Activated gamma-delta T cell (primary cell): ENCODE data around the gene TREM1.
"Not testable (repeated sequence)": the region's sequence is repeated elsewhere in the genome, so short reads cannot be mapped to it uniquely, and the experiment has no call there.

Experiments used
- DNase-seq: peaks from one replicate; lab custom pipeline; 2025; lab: John Stamatoyannopoulos, UW

Gene TREM1

DNA sequence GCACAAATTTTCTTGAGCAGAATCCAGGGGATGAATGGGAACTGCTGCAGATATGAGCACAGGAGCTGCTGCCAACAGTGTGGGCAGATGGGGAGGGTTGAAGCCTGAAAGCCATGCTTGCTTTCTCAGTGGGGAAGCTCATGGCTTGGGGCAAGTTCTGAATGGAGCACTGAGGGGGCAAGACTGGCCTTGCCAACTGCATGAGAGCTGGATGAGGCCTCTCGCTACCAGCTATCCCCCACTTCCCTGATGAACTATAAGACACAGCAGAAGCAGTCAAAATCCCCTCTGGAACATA is 28.3 kb downstream of the TREM1 start:
- no peak for DNase-seq

DNA sequence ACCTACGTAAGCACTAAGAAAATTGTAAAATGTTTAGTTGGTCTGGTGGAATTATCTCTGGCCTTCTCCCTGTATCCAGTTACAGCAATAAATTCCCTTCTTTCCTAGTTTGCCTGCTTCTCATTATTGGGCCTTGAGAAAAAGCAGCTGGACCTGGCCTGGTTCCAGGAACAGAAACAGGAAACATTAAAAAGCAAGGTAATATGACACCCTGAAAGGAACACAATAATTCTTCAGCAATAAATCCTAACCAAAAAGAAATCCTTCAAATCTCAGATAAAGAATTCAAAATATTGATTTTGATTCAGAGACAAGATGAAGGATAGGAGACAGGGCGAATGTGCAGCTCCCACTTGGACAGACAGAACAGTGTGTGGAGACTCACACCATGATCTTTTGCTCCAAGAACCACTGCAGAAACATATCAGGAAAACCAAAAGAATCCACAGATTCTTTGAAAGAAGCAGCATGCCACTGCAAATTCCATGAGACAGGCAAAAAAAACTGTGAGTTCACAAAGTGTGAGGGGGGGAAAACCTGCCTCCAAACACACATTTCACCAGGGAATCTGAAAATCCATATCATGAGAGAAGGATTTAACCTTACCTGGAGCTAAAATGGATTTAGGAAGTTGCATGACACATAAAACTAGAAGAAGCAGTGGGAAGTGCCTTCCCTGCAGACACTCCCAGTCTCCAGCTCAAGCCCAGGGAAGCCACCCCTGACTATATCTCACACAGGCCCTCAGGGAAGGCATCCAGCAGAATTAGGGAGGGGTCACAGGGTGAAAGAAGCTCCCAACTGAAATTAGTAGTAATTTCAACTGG is 28.9 kb downstream of the TREM1 start:
- no peak for DNase-seq

DNA sequence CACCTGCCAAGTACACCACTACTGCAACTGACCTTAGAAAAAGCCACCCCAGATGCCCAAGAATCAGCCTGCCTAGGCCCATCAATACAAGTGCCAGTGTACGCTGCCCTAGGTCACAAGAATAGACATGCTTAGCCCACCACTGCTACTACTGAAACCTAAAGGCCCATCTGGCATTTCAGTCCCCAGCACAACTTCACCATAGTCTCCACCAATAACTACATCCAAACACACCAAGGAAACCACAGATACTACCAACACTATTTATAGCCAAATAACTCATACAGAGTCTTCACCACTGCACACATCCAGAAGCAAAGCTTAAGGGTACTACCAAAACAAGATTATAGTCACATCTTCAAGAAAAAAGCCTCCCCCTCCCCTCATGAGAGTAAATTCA is 30.1 kb downstream of the TREM1 start:
- no peak for DNase-seq

DNA sequence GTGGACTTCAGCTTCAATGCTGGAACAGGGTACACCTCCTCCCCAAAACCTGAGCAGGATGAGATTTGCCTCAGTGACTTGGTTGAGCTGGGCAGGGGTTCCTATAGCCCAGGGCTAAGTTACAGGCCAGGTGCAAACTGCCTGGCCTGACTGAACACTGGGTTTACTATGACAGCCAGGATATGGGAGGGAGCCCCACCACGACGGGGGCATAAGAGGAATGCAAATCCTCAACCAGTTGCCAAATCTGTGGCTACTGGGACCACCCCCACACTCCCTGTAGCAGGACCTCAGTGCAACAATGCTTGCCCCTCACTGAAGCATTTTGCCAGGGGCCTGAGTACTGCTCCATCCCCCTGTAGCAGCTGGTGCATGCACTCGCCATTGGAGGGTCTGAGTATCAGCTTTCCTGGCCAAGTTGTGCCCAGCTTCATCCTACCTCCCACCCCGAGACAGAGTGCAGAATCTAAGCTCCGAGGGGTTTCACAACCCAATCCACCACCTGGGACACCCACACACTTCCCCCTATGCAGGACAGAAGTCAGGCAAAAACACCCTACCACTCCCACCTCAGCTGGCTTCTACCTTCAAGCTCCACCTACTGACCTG is 30.7 kb downstream of the TREM1 start:
- no peak for DNase-seq

DNA sequence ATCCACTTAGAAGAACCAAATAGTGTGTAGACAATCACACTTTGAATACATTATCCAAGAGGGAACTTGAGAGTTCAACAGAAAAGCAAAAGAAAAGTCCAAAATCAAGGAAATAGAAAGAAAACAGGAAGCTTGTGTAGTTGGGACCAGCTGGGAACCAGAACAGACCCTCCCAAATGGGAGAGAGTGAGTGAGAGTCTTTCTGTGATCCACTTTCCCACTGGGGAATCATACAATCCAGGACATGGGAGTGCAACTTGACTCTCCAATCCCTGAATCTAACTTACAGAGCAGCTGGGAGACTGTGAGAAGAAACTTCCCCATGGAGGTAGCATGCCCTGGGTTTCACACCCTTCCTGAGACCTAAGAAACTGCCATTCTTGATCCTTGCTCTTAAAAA is 31.4 kb downstream of the TREM1 start:
- DNase-seq: no peak

DNA sequence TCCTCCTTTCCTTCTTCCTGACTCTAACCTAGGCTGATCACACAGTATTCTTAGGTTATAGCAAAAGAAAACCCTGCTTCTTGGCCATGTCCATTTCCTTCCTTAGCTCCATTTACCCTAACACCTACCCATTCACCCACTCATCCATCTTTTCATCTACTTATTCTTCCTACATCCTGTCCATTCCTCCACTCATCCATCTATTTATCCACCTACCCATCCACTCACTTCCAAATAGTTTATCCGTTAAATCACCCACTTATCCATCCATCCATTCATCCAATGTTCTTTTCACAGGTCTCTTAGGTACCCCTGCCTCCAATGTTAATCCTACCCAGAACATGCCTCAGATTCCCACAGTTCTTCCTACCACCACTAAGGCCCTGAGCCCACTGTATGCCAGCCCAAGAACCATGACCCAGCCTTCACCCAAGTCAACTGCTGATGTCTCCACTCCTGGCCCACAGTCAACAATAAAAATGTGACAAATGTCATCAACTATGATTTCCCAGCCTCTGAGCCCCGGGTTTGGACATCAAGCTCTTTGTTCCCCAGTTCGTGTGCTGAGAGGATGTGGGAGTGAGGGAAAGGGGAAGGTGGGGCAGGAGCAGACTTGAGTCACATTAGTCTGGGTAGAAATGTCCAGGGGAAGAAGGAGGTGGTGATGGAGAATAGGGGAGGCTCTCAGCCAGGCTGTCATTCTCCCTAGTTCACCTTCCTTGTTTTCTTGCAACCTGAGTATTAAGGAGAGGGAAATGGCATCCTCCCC is 33.9 kb downstream of the TREM1 start:
- DNase-seq: no peak

DNA sequence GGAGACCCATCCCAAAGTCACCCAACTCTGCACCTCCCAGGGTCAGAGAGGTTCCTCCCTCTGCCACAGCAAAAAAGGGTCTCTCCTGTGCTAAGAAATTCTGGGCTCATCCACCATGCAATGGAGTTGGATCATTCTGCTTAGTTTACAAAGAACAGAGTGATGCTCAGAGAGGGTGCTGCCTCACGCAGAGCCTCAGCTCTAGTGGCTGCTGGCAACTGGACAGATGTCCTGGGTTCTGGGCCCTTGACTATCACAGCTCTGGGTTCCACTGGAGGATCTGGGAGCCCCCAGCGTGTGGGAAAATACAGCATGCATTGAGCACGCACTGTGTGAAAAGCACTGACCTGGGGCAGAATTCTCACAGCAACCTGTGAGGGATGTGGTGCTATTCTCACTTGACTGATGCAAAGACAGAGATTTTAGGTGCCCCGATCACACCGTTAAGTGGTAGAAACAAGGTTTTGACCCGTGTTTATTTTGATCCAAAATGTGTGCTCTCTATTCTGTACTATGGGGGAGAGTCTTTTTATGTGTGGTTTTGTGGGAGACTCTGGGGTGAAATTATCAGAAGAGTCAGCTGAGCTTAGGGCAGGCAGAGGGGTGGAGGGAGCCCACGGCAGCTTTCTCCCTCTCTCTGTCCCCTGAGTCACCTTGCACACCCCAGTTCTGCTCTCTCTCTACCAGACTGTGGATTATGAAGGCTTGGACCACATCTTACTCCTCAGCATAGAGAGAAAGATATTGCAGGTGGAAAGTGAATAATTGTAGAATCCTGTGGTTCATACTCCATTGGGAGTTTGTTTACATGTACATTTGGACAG is 38.4 kb downstream of the TREM1 start:
- no peak for DNase-seq

DNA sequence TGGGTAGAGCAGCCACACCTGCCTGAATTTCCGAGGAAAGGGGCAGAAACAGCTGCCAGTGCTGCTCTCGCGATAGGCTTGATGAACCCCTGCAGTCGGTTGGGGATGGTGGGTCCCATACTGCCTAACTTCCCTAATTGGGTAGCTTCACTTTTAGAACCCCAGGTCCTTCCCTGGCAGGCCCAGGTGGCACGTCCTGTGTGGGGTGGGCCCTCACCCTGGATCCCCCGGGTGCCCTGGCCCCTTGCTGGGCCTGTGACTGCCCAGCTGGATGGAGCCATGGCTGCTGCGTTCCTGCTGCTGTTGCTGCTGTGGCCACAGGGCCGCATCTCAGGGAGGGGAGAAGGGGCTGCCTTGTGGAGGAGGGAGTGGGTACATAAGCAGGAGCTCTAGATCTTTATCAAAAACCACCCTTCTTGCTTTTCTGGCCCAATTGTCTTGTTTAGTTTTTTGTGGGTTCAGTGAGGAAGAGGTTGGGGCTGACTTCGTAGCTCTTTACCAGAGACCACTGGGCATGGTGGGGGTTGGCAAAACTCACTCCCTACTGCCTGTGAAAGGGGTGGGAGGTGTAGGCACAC is 39.1 kb downstream of the TREM1 start:
- DNase-seq: no peak

DNA sequence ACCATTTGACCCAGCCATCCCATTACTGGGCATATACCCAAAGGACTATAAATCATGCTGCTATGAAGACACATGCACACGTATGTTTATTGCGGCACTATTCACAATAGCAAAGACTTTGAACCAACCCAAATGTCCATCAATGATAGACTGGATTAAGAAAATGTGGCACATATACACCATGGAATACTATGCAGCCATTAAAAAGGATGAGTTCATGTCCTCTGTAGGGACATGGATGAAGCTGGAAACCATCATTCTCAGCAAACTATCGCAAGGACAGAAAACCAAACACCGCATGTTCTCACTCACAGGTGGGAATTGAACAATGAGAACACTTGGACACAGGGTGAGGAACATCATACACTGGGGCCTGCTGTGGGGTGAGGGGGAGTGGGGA is 40.0 kb downstream of the TREM1 start:
- not testable (repeated sequence) for DNase-seq

DNA sequence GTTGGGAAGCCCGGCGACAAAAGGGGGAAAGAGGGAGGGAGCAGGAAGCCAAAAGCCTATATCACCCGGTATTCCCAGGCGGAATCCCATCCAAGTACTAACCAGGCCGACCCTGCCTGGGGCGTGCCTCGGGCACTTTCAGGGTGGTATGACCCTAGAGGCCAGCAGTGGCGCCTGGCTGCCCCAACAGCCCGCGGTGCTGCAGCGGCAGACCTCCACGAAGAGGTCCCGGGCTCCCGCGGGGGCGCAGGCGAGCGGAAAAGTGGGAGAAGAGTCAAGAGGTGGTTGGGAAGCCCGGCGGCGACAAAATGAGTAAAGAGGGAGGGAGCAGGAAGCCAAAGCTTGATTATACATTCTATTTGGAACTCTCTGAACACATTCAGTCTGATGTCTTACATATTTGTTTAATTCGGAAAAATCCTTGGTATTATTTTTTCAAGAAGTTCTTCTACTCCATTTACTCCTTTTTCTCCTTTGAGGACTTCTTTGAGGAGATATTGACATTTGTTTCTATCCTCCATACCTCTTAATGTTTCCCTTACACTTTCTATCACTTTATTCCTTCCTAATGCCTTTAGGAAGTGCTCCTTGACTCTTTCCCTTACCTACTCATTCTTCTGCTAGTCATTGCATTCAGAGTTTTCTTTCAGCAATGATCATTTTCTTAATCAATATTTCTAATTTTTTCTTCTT is 46.9 kb downstream of the TREM1 start:
- no peak for DNase-seq

DNA sequence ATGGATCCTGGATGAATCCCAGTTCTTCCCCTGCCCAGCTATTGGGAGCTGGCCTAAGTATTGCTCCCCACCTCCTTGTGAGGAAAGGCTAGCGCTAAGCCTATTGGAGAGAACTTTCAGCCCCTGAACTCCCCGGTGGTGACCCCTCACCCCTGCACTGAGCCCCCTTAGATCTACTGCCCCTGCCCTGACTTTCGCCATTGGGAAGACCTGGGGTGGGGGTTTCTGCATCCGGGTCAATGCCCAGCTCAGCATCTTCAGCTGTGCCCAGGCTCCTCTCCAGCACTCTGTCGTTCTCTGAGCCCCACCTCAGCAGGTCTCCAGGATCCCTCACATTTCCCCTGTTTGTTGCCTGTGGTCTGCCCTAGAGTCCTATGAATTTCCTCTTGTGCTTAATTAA is 49.4 kb downstream of the TREM1 start:
- no peak for DNase-seq

DNA sequence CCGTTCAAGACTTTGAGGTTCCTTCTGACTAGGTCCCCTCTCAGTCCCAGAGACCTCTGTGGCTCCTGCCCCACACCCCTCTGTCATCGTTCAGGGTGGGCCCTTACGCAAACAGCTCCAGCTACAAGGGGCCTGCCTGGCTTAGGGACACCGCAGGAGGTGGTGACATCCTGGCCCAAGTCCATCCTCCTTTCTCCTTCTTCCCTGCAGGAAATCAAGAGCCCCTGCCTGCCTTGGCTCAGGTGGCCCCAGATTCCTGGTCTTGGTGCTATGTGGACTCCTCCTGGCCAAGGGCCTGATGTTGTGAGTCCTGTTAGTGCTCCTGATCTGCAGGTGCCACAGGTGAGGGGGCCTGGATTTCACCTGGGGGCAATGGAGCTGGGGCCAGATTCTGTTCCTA is 50.2 kb downstream of the TREM1 start:
- DNase-seq: no peak

DNA sequence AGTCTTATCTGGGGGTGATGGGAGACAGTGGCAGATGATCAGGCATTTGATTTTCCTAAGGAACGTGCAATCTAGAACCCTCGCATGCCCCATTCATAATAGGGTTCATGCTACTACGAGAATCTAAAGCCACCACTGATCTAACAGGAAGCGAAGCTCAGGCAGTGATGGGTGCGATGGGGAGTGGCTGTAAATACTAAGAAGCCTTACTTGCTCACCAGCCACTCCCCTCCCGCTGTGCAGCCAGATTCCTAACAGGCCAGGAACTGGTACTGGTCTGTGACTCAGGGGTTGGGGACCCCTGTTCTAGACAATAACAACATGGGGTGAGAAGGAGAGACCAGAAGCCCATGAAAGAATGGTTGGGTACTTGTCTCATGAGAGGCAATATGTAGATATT is 53.8 kb downstream of the TREM1 start:
- DNase-seq: no peak

DNA sequence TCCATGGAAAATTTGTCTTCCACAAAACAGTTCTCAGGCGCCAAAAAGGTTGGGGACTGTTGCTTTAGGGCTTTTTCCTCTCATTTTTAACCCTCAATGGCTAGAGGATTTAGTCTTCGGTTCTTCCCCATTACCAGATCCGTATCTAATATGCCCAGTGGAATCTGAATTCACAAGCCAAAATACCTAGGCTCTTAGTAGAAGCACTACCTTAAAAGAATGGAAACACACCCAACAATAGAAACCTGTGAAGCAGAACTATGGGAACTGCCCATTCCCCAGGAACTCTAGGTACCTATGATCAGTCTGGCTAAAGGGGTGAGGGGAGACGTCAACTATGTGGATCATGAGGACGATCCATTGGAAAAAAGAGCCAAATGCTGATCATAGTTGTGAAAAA is 55.2 kb downstream of the TREM1 start:
- DNase-seq: no peak

DNA sequence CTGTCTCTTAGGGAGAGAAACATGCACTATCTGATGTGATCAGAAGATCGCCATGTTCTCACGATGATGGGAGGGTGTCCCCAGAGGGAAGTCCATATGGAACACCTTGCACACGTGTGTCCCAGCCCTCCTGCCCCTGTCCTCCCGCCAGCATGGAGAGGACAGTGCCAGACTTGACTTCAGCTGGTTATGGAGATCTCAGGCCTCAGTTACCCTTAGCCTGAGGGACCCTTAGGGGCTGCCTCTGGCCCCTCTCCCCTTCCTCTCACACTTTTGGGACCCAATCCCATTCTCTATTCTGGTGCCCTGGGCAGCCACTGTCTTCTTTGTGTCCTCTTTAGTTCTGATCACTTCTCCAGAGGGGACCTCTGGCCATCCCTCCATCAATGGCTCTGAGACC is 56.8 kb downstream of the TREM1 start:
- no peak for DNase-seq

DNA sequence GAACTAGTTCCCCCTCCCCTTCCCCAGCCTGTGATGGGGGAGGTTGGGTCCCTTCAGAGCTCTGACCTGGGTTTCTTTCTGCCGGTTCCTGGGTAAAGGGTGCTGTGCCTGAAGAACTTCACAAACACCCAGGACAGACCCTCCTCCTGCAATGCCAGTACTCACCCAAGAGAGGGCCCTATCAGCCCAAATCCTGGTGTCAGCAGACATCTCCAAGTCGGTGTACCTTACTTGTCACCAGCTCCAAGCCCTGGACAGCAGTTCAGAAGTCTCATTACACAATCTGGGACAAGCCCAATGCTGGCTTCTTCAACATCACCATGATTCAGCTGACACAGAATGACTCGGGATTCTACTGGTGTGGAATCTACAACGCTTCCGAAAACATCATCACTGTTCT is 57.9 kb downstream of the TREM1 start:
- no peak for DNase-seq

DNA sequence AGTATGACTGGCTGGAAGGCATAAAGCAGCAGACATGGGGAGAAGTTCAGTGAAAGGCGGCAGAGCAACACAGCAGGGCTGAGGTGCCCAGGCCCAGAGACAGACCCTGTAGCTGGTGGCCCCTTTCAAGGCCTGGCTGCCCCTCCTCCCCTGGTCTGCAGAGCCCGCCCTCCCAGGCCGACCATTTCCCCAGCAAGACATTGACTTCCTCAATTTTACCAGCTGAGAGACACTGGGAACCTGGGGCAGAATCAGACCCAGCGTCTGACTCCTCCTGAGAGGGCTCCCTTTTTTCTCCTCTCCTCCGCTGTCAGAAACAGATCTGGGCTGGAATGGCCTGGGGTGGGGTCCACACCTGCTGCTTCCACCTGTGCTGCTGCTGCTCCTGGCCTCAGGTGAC is 58.4 kb downstream of the TREM1 start, which contains the start of gene TREML4:
Gene TREML4, plus strand, starts transcription at position 254 of the 400 bp plus-strand sequence. Its CDS starts 79 bp downstream, at position 333.
- DNase-seq: no peak

DNA sequence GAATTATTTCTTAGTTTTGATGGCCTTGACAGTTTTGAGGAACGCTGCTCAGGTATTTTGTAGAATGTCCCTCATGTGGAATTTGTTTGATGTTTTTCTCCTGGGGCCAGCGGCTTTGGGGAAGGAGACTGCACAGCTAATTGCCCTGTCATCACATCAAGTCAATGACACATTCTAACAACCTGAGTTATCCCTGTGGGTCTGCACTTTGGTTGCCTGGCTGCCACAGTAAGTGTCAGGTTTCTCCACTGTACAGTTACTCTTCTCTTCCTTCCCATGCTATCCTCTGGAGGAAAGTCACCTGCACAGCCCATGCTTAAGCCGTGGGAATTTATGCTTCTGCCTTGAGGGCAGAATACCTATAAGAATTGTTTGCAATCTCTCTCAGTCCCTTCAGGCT is 59.7 kb downstream of the TREM1 start:
- DNase-seq: no peak

DNA sequence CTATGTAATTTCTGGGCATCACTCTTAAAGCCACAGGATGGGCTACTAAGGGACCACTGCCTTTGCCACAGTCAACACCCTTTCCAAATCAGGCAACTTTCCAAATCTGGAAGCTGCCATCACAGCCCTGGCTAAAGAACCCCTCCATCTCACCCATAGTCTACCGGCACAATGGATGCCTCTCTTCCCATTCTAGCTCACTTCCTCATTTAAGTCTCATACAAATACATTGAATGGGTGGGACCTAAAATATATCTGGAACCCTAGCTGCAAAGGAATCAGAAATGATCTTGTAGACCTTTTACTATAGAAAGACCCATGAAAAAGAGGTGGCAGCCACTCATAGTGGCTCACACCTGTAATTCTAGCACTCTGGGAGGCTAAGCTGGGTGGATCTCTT is 61.7 kb downstream of the TREM1 start:
- DNase-seq: no peak
